ENCODE measurements around the gene KRTAP12-2.

DNA sequence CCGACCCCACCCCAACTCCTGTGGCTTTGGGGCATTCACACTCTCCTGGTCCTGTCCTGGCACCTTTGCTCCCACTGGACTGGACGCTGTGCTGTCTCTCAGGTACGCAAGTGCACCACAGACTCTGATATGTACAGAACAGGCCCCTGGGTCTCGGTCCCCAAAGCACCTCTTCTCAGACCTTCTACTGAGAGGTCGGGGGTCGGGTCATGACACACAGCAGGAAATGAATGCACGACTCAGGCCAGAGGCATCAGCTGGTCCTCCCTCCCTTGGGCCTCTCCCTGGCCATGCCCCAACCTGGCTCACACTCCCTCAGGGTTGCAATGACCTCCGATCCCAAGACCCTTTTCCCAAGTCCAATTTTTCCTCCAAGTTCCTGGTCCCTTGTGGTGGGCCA, 28.5 kb upstream of the KRTAP12-2 start:
- TF ChIP-seq, protein P1, sequence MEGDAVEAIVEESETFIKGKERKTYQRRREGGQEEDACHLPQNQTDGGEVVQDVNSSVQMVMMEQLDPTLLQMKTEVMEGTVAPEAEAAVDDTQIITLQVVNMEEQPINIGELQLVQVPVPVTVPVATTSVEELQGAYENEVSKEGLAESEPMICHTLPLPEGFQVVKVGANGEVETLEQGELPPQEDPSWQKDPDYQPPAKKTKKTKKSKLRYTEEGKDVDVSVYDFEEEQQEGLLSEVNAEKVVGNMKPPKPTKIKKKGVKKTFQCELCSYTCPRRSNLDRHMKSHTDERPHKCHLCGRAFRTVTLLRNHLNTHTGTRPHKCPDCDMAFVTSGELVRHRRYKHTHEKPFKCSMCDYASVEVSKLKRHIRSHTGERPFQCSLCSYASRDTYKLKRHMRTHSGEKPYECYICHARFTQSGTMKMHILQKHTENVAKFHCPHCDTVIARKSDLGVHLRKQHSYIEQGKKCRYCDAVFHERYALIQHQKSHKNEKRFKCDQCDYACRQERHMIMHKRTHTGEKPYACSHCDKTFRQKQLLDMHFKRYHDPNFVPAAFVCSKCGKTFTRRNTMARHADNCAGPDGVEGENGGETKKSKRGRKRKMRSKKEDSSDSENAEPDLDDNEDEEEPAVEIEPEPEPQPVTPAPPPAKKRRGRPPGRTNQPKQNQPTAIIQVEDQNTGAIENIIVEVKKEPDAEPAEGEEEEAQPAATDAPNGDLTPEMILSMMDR (IDR thresholded peaks at IDR 0.05): no peak
- no peak for TF ChIP-seq EP300 (IDR thresholded peaks at IDR 0.05)
